Measurements from ENCODE around the gene IDH1.

IDH1 gene

DNA sequence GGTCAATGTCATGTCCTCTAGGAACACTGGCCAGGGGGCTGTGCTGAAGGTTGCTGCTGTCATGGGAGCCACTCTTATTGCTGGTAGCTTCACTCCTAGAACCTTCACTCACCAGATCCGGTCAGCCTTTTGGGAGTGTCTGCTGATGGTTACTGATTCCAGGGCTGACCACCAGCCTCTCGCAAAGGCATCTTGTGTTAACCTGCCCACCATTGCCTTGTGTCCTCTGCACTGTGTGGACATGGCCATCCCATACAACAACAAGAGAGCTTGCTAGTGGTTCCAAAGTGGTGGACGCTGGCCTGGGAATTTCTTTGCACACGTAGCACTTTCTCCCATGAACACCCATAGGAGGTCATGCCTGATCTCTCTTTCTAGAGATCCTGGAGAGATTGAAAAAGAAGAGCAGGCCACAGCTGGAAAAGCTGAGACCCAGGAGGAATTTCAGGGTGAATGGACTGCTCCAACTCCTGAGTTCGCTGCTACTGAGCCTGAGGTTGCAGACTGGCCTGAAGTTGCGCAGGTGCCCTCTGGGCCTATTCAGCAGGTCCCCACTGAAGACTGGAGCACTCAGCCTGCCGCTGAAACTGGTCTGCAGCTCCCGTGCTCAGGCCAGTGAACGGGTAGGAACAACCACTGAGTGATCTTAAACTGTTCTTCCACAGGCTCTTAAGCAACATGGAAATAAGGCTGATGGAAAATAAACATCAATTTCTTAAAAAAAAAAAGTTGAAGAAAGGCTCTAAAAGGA is 46.4 kb downstream of the IDH1 start:
- DNase-seq, result no peak

DNA sequence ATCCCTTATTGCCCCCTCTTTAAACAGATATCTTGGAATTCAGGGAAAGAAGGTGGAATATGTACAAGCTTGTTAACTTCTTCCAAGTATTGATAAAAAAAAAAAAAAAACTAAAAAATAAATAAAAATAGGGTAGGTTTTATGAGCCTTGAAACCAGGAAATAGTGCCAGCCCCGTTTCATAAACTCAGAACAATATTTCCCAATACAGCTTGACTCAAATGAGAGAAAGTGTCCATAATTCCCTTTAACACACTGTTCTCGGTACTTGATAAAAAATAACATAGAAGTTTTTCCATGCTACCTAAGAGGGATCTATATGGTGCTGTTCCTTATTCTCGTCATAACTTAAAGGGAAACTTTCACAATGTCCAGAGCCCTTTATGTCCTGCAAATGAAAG is 47.1 kb downstream of the IDH1 start:
- DNase-seq, result no peak

DNA sequence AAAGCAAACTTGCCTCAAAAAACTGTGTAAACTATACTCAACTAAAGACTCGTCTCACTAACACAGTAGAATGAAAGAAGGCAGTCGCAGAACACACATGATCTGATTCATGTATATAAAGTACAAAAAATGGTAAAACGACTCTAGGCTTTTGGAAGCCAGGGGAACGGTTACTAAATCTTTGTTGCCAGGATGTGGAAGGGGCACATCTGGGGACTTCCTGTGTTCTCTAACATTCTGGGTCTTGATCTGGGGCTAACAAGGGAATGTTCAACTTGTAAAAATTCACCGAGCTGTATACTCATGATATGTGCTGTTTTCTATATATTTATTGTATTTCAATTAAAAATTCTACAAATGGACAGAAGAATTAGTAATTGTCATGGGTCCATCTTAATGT is 50.7 kb downstream of the IDH1 start:
- no peak for DNase-seq

DNA sequence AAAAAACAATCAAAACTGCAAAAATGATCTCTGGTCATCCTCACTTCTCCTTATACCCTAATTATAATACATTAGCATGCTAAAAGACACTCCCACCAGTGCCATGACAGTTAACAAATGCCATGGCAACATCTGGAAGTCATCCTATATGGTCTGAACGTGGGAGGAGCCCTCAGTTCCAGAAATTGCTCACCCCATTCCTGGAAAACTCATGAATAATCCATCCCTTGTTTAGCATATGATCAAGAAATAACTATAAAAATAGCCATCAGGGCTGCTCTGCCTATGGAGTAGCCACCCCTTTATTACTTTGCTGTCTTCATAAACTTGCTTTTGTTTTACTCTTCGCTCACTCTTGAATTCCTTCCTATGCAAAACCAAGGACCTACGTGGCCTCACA is 59.3 kb downstream of the IDH1 start:
- DNase-seq, result no peak

DNA sequence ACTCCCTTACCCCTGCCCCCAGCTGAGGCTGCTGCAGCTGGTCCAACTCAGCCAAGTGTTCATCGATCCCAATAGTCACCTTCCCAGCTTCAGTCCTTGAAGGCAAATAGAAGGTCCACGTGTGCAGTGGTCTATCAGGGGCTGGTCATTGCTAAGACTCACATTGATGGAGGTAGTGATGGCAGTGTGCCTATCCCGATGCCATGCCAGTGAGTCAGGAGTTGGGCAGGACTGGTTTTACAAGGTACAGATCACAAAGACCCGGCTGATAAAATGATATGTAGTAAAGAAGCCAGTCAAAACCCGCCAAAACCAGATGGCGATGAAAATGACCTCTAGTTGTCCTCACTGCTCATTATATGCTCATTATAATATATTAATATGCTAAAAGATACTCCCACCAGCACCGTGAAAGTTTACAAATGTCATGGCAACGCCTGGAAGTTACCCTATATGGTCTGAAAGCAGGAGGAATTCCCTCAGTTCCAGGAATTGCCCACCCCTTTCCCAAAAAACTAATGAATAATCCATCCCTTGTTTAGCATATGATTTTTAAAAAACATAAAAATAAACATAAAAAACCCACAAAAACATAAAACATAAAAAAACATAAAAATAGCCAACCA is 62.1 kb downstream of the IDH1 start:
- no peak for DNase-seq

DNA sequence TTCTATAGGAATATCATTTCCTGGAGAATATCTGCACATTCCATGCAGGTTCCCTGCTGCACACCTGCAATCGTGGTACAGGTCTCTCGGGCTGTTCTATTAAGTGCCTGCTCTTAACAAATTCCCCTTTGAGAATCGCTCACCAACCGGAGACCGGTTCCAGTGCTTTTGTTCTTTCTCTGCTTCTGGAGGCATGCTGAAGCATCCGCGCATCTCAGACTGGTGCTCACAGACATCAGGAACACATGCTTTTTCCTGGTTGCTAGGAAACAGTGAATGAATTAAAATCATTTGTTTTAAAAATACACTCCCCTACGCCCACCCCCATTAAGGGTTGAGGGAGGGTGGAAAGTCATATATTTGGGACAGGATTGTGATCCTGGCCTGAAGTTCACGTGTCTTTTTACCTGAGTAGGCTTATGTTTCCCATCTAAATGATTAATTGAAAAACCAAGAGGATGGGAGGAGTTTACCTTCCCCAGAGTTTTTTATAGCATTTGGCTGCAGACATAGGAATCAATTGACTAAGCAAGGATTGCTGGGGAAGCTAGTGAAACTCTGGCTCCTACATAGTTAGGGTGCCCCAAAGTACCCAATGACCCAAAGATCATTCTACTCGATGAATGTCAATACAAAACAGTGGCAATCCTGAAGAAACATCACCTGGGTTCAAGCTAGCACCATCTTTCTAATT is 64.9 kb downstream of the IDH1 start, which contains the start of gene C2orf80:
Gene C2orf80, minus strand, starts transcription at position 221 of the 694 bp plus-strand sequence. CDS start 3,044 bp downstream, outside the sequence.
- no peak for DNase-seq

DNA sequence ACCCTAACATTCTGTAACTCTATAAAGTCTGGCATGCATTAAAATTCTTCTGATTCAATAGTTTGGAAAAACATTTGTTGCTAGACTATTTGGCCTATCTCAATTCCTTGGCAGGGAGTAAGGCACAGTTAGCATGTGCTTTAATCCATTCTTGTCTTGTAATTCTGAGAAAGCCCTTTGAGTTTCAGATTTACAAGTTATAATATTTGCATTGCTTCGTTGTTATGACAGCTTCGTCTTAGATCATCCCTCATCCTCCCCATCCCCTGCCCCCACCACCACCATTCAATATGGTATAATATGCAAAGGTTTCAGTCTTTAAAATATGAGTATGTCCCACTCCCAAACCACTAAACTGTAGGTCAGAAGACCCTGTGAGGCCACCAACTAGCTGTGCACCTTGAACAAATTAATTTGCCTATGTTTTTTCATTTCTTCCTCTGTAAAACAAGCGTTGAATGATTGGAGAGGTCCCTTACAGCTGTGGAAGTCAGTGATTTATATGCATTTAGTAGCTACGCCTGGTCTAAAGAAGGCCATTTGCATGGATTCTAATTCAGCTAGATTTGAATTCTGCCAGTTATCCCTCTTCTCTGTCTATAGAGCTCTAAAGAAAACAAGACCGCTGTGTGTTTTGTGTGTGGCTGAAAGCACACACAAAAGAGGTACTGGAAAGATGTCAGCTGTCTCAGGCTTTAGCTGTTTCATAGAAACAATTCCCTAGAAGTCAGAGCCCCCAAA is 65.6 kb downstream of the IDH1 start:
- DNase-seq, result no peak

DNA sequence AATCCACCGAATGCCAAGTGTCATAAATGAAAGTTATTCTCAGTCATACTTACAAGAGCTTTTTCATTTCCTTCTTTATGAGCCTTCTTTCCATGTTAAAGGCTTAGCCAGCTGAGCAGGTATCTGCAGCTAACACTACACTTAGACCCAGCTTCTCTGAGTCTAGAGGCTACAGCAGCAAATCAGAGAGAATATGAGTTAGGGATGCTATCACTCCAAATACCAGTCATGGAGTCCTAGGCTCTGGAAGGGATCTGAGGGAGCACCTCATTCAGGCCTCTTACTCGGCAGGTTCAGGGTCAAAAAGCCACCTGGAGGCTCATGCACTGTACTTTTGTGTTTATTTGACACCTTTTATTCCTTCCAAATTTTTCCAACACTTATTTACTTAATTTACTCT is 68.0 kb downstream of the IDH1 start:
- no peak for DNase-seq

DNA sequence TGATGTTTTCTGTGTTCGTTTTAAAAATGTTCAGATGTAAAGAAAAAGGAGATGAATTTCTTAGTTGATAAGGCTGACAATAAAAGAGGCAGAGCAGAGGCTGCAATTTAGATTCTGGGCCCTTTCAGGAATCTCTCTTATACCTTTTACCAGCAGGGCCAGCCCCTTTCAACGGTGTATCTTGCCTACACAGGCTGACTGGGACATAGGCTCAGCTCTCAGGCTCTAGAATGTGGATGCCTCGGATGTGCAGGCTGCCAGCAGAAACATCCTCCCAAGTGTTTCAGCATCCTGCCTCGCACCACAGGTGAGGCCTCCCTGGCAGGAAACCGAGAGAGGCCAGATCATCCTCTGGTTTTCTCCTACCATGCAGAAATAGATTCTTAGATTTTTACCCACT is 68.4 kb downstream of the IDH1 start:
- no peak for DNase-seq

Data from activated gamma-delta T cell treated with Interleukin-2 at 50 U/mL for 16 hours (primary cell).